PFSK-1 (cell line): ENCODE measurements around the gene PRXL2B.

ENCODE experiments used
- FOXP2 ChIP-seq: optimal IDR thresholded peaks from 2 replicates; pipeline ENCODE3; 2011; ENCODE audit warnings: borderline replicate concordance, control low read depth, inconsistent platforms; ENCODE audit not compliant: insufficient read depth; ENCODE audit errors: extremely low read length, extremely low read depth
- REST ChIP-seq, 2 experiments: IDR thresholded peaks; 2 replicates each; pipeline versions ENCODE4 v1.6.1 to v1.8.0; 2011 to 2012; ENCODE audit warnings: low read depth in 2 of 2, low read length in 2 of 2, control low read depth in 1 of 2, inconsistent platforms in 1 of 2, mild to moderate bottlenecking in 1 of 2, moderate library complexity in 1 of 2; ENCODE audit not compliant: insufficient read depth in 1 of 2
- TAF1 ChIP-seq: IDR thresholded peaks from 2 replicates; pipeline ENCODE4 v1.6.1; 2012; ENCODE audit warnings: low read length, control low read depth, borderline replicate concordance; ENCODE audit not compliant: insufficient read depth

- TF ChIP-seq FOXP2 (no peak), REST (IDR thresholded peaks at IDR 0.05; ENCODE audit: insufficient read depth in 1 of 2, low read depth in 2 of 2, low read length in 2 of 2) (no peak), TAF1 (no peak)
Measured at GRCh38 chr1:2587071-2587859, 688 bp downstream of the PRXL2B start.
